NCI-H510A treated with DMSO at 0.1 percent for 48 hours (cell line): Measurements from ENCODE around the gene CDK1.

Experiments
- DNase-seq: peaks from one replicate; lab custom pipeline; 2025; lab: John Stamatoyannopoulos, UW

CDK1 gene

GRCh38 chr10:60777696-60778213 lies 523 bp upstream of the CDK1 start:
- DNase-seq = no peak

GRCh38 chr10:60778971-60779796 lies 906 bp downstream of the CDK1 start:
- DNase-seq = no peak

- no peak for DNase-seq
Observed at GRCh38 chr10:60781661-60782060, 3.4 kb downstream of the CDK1 start.

- DNase-seq = no peak
Observed at GRCh38 chr10:60784641-60785040, 6.4 kb downstream of the CDK1 start.

GRCh38 chr10:60788544-60788943 lies 10.3 kb downstream of the CDK1 start:
- DNase-seq = no peak

GRCh38 chr10:60789340-60789739 lies 11.1 kb downstream of the CDK1 start:
- no peak for DNase-seq

GRCh38 chr10:60794953-60795352 lies 16.7 kb downstream of the CDK1 start:
- DNase-seq = no peak

- DNase-seq = no peak
Observed at GRCh38 chr10:60795465-60796202, 17.4 kb downstream of the CDK1 start.

GRCh38 chr10:60796481-60796880 lies 18.2 kb downstream of the CDK1 start:
- DNase-seq = no peak

- DNase-seq = no peak
Observed at GRCh38 chr10:60797200-60797599, 18.9 kb downstream of the CDK1 start.

GRCh38 chr10:60798031-60798430 lies 19.8 kb downstream of the CDK1 start:
- DNase-seq = no peak

- no peak for DNase-seq
Observed at GRCh38 chr10:60798870-60799269, 20.6 kb downstream of the CDK1 start.

GRCh38 chr10:60799971-60800650 lies 21.8 kb downstream of the CDK1 start:
- no peak for DNase-seq

GRCh38 chr10:60800918-60801317 lies 22.6 kb downstream of the CDK1 start:
- no peak for DNase-seq

GRCh38 chr10:60801522-60801921 lies 23.2 kb downstream of the CDK1 start:
- DNase-seq = no peak

- DNase-seq = no peak
Observed at GRCh38 chr10:60803433-60803832, 25.2 kb downstream of the CDK1 start.

- no peak for DNase-seq
Observed at GRCh38 chr10:60803865-60804264, 25.6 kb downstream of the CDK1 start.

GRCh38 chr10:60806921-60807320 lies 28.6 kb downstream of the CDK1 start:
- DNase-seq = no peak

- DNase-seq = no peak
Observed at GRCh38 chr10:60807499-60807898, 29.2 kb downstream of the CDK1 start.

- no peak for DNase-seq
Observed at GRCh38 chr10:60808036-60808435, 29.8 kb downstream of the CDK1 start.

GRCh38 chr10:60809157-60809556 lies 30.9 kb downstream of the CDK1 start:
- DNase-seq = no peak

- DNase-seq = no peak
Observed at GRCh38 chr10:60810437-60811182, 32.3 kb downstream of the CDK1 start.
